NCI-H774 (cell line): Measurements from ENCODE around the gene ARNT2.

Source experiments
- DNase-seq: peaks from one replicate; lab custom pipeline; 2025; lab: John Stamatoyannopoulos, UW

ARNT2 gene

DNA sequence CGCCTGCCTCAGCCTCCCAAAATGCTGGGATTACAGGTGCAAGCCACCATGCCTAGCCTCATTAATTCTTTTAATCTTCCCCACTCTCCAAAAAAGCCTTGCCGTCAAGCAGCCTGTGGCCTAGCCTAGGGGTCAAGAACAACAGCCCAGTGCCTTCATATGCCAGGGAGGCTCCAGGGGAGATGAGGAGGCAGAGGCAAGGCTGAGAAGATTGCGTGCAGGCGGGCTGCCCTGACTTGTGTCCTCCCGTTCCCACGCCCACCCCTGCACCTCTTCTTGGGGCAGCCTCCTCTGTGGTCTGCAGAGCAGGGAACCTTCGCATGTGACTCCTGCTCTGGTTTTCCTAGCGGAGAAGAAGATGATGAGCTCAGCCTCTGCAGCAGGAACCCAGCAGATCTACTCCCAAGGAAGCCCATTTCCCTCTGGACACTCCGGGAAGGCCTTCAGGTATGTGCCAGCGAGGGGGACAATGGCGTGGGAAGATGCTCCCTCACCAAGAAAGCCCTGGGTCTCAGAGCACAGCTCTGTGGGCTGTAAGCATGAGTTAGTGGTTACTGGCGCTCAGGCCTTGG lies 172.4 kb downstream of the ARNT2 start:
- DNase-seq: no peak

DNA sequence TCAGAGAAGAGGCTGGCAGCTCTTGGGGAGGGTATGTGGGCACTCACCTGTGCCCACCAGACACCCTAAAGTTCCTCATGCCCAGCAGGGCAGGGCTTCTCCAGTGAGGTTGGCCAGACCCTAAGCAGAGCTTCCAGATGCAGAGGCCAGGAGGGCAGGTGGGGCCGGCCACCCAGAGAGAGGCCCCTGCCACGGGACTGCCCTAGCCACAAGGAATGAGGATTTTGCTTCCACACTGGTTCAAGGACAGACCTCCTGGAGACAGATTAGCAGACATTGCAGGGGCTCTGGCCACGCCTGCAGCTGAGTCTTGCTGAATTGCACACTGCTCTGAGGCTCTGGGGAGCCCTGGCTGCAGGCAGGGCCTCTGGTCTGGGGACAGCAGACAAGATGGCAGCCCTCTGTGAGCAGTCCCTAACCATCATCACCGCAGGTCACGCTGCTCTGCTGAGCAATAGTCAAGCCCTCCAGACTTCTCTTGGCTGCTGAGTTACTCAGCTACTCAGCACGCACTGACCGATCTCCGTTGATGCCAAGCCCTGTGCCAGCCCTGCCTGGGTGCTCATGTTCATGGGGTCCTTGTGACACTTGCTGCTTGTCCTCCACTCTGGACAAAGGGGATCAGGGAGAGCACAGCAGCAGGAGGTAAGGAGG lies 173.5 kb downstream of the ARNT2 start:
- no peak for DNase-seq

GRCh38 chr15:80578206-80578595 lies 174.0 kb downstream of the ARNT2 start:
- no peak for DNase-seq

GRCh38 chr15:80578871-80579270 lies 174.7 kb downstream of the ARNT2 start:
- DNase-seq: no peak

DNA sequence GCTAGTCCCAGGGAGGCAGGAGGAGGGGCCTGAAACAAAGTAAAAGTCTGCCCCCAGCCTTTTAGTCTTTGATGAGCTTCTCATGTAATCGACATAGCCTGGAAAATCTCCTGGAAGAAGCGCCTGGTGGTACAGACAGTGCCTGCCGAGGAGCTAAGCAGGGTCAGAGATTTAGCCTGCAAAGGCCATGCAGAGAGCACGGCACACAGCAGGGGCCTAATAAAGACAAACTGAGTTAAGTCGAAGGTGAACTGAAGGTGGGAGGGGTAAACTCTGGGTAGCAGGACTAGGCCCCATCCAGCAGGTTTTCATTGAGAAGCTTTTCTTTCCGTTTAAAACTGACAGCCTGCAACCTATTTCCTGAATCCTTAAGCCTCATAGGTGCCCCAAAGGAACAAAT lies 175.4 kb downstream of the ARNT2 start:
- no peak for DNase-seq

GRCh38 chr15:80580106-80580505 lies 175.9 kb downstream of the ARNT2 start:
- no peak for DNase-seq

DNA sequence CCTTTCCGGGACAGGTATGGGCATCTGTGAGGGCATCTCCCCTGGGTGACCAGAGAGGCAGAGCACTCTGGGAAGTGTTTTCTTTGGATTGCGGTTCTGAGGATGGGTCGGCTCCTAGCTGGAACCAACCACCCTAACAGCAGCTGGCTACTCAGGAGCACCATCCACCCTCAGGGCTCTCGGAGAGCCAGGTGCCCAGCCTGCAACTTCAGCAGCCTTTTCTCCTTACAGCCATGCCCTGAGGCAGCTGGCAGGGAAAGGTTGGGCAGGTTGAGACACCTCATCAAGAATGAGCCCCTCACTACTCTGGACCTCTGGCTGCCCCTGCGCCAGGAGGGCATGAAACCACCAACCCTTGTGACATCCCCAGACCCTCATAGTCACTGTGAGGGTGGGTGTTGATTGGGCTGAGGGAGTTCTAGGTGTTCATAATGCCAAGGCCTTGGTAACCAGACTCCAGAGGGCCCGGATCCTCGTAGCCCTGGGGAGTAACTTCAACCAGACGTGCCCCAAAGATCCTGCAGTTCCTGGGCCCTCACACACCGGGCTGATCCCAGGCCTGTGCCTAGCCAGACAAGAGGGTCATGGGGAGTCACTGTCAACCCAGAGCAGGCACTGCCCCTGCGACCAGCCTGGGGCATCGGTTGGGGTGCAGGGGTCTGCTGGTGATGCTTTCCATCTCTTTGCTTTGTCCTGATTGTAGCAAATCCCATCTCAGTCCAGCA lies 176.5 kb downstream of the ARNT2 start:
- DNase-seq: no peak

DNA sequence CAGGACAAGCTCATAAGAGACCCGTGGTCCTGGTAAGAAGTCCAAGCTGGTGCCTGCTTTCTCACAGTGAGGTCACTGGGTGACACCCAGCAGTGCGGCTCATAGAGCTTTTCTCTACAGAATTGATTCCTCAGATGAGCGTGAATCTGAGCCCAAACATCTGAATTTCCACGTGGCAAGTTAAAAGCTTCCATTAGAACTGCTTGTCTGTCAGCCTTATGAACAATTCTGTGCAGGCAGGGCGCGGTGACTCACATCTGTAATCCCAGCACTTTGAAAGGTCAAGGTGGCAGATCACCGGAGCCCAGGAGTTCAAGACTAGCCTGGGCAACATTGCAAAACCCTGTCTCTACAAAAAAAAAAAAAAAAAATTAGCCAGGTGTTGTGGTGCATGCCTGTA lies 177.8 kb downstream of the ARNT2 start:
- no peak for DNase-seq

DNA sequence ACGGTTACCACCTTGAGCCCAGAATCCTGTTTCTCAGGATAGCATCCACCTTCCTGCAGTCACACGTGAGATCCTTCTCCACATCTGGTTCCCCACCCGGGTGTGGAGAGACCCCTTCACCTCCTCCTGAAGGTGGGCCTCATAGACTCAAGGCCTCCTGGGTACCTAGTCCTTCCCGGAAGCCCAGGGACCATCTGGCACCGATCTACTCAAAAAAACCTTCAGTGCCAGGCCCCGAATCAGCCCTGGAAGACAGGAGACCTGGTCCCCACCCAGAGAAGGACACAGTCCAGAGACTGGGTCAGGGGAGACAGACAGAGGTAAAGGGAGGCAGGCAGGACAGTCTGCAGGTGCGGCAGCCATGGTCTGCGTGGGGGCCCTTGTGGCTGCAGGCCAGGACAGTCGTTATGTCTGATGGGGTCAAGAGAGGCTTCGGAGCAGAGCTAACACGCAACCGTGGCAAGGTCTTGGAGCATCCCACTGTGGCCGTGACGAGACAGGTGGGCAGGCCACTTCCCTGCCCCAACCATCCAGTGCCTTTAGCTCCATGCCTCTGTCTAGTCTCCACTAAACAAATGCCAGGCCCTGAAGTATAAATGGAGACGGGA lies 178.7 kb downstream of the ARNT2 start:
- DNase-seq: no peak

DNA sequence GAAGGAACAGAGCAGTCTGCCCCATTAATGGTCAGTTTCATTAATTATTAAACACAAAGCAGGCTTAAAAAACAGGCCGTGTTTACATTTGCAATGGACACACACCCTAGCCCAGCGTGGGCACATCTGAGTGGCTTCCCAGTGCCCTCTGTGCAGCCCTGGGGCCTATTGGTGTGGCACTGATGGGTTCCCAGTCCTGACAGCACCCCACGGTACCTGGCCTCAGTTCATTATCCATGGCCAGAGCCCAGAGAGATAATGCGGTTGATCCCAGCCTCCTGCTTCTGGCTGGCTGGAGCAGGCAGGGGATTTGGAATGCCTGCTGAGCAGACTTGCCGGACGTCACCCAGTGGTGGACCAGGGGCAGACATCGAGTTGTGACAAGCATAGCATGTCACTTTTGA lies 180.4 kb downstream of the ARNT2 start:
- no peak for DNase-seq

GRCh38 chr15:80584973-80585525 lies 180.9 kb downstream of the ARNT2 start:
- no peak for DNase-seq

GRCh38 chr15:80585544-80586018 lies 181.4 kb downstream of the ARNT2 start:
- no peak for DNase-seq

GRCh38 chr15:80586161-80586560 lies 182.0 kb downstream of the ARNT2 start:
- DNase-seq: no peak

DNA sequence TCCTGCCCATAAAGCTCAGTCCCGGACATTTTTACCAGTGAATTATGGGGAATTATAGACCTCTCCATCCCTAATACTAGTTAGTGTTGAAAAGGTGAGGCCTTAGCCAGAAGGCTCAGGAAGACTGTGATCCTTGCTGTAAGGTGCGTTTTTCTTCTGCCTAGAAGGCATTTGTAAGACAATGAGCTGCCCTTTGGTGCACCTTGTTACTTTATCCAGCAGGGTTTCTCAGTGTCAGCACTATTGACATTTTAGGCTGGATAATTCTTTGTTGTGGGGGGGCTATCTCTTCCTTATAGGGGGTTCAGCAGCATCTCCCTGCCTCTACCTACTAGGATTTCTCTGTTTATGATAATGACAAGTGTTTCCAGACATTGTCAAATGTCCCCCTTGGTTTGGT lies 182.8 kb downstream of the ARNT2 start:
- no peak for DNase-seq

DNA sequence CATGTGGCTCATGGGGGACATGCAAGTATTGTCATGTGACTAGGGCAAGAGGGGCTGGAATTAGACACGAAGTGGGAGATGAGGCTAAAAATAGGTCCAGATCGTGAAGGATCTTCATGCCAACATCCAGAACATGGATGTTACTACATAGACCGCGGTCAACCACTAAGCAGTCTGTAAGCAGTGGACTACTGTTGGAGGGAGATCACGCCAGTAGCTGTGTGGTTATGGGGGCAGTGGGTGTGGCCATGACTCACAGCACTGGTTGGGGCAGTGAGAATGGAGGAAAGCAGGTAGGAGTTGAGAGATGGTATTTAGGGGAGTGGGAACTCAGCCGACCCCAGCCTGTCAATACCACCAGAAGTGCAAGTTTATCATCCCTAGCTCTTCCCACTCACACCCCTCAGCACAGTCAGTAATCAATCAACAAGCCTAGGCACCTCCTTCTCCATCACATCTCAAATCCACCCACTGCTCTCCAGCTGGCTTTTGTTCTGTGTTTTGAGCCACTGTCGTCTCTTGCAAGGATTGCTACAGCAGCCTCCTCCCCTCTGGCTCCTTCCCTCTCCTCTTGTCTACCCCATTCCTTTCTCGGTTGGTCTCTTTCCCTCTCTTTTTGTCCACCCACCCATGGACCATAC lies 183.8 kb downstream of the ARNT2 start:
- no peak for DNase-seq

GRCh38 chr15:80588801-80589200 lies 184.6 kb downstream of the ARNT2 start:
- peak; percentile 32 for DNase-seq

DNA sequence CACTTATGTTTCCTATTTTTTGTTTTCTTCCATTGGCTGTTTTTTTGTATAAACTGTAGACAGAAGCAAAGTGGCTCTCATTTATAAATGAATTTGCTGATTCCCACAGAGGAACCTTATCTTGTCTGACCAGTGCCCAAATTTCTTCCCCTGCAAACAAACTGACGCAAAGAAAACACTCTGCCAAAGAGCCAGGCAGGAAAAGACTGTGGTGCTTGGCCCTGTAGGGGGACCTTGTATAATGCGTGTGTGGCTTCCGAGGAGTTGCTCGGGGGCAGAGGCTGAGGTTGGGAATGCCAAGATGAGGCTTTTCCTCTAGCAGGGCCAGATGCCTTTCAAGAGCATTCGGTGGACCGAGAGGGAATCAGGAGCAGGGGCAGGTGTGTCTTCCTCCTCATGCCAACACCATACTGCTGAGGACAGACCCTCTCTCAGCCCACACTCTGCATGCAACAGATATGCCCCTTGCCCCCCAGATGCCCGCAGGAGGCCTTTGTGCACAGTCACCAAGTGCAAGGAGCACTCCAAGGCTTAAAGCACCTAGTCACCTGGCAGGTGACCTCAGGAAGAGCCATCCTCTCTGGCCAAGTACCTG lies 186.7 kb downstream of the ARNT2 start:
- no peak for DNase-seq

DNA sequence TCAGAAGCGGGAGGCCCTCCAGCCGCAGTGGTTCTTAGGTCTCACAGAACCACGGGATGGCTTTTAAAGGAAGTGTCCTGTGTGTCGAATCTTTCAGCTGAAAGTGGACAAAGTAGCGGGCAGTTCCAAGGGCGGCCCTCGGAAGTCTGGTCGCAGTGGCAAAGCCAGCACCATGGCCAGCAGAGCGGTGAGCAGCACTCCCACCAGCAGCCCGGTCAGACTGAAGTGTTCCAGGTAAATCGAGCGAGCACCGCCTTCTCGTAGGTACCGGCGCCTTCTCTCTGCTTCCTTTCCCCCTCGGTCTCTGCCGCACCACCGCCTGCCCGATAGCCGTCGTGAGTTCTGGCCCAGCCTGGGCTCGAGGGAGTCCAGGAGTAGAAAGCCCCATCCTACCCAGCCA lies 187.3 kb downstream of the ARNT2 start:
- no peak for DNase-seq

- DNase-seq: no peak
Observed at GRCh38 chr15:80591938-80592825, 188.0 kb downstream of the ARNT2 start.

DNA sequence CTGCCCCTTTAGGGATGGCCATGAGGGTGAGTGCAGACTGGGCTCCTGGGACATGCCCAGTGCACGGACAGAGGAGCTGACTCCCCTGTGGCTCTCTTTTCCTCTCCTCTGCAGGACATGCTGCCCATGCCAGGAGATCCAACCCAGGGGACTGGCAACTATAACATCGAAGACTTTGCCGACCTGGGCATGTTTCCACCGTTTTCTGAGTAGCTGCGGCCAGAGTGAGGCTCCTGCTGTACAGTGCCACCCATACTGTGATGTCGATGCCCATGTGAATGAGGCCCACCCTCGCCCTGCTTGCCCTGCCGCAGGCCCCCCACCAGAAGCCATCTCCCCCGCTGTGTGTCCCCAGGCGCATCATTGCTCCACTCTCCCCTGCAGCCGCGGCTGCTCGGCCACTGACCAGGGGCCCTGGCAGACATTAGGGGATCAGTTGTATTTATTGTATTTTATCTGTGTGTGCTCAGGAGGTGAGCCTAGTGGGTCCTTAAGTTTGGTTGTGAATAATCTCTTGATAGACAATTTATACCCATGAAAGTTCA lies 189.4 kb downstream of the ARNT2 start:
- no peak for DNase-seq
